Breast epithelium (tissue), 3 donors: ENCODE results near the gene MFSD8.

Experiments
- POLR2AphosphoS5 ChIP-seq, 3 donors: sonication (generic); formaldehyde crosslinking; IDR thresholded peaks; one replicate each; pipeline ENCODE4 v1.6.1; 2017; ENCODE audit warnings: antibody characterized with exemption in 3 of 3
- TF ChIP-seq, protein P1 (sequence below), 3 donors: fragments of 450-650 bp; IDR thresholded peaks; one replicate each; pipeline ENCODE4 v1.5.1; 2016 to 2017; ENCODE audit warnings: antibody characterized with exemption in 3 of 3, mild to moderate bottlenecking in 3 of 3, moderate library complexity in 3 of 3

- no peak for TF ChIP-seq POLR2AphosphoS5 (IDR thresholded peaks at IDR 0.05)
- TF ChIP-seq, protein P1, sequence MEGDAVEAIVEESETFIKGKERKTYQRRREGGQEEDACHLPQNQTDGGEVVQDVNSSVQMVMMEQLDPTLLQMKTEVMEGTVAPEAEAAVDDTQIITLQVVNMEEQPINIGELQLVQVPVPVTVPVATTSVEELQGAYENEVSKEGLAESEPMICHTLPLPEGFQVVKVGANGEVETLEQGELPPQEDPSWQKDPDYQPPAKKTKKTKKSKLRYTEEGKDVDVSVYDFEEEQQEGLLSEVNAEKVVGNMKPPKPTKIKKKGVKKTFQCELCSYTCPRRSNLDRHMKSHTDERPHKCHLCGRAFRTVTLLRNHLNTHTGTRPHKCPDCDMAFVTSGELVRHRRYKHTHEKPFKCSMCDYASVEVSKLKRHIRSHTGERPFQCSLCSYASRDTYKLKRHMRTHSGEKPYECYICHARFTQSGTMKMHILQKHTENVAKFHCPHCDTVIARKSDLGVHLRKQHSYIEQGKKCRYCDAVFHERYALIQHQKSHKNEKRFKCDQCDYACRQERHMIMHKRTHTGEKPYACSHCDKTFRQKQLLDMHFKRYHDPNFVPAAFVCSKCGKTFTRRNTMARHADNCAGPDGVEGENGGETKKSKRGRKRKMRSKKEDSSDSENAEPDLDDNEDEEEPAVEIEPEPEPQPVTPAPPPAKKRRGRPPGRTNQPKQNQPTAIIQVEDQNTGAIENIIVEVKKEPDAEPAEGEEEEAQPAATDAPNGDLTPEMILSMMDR (IDR thresholded peaks at IDR 0.05): no peak
These were observed 48.5 kb downstream of the MFSD8 start for GRCh38 chr4:127916512-127916911.
